ENCODE results near the gene HPS1. TPM values are rescaled to one million over a fixed set of nuclear protein-coding genes. Genes with fewer than 3 reads are reported as not detected.

The HPS1 gene
- total and polyA plus RNA-seq, 2 donors (not counting 3 experiments of a cell fraction or from before 2014, with no cell fraction given), result 60.7 to 67.5 TPM

- Histone ChIP-seq H3K27me3 (ENCODE audit: control insufficient read depth in 2 of 2, insufficient read depth in 2 of 2, low read length in 2 of 2) (no peaks in the 10 kb centered on the region), H3K79me2 (ENCODE audit: control insufficient read depth, insufficient read depth, low read length) (no peaks in the 10 kb centered on the region), H3K9me1 (replicated peaks; ENCODE audit: control insufficient read depth, extremely low read depth, insufficient read depth, low read length) (no peaks in the 10 kb centered on the region), H3K9me3 (replicated peaks; ENCODE audit: control insufficient read depth, insufficient read depth, low read length) (no peaks in the 10 kb centered on the region), H3K4me2 (ENCODE audit: insufficient read depth, low read length) (no peak overlapping the region), H3K9ac (replicated peaks; ENCODE audit: extremely low read depth, insufficient read depth, low read length) (no peak overlapping the region), H3K4me1 (ENCODE audit: control insufficient read depth, extremely low read depth, insufficient read depth, low read length) (peaks cover 13% of the 10 kb centered on the region), H2AFZ (ENCODE audit: low read depth, low read length) (no peak overlapping the region), H3K27ac (ENCODE audit: insufficient read depth, low read depth, low read length) (peak overlapping the region; percentile 42), H4K20me1 (replicated peaks; ENCODE audit: control insufficient read depth, extremely low read depth, insufficient read depth, low read length) (no peaks in the 10 kb centered on the region), H3K4me3 (replicated peaks in 1 of 3; ENCODE audit: insufficient read depth in 1 of 3, low read depth in 1 of 3, low read length in 3 of 3) (no peak overlapping the region), H3K36me3 (ENCODE audit: control insufficient read depth in 2 of 2, extremely low read depth in 1 of 2, insufficient read depth in 2 of 2, low read length in 2 of 2) (peaks cover 21 to 38% of the 10 kb centered on the region in 2 experiments)
- FAIRE-seq (no peak), DNase-seq (ENCODE audit: low read depth, low spot score) (no peak)
- intact Hi-C loops (cut with micrococcal nuclease) (no loop called here), dilution Hi-C loops (cut with MboI; ENCODE audit: extremely low pct_ligation_motif_present, low sequenced_read_pairs) (no loop called here)
- POLR2A ChIA-PET, result interaction anchor here (1.0 kb wide), 1 partner anchor 10 kb away, joined by 3 read pairs; no protein-coding TSS in a partner anchor
- no TSS peak for BruUV-seq (replicated peaks)
- CTCF ChIA-PET, result interaction anchor here (1.1 to 3.7 kb wide), 2 partner anchors 8 to 10 kb away, joined by 4 to 25 read pairs; no protein-coding TSS in a partner anchor
- TF ChIP-seq FOS (IDR thresholded peaks at IDR 0.05; ENCODE audit: borderline replicate concordance, insufficient read depth, low read length) (no peak), MYC (IDR thresholded peaks at IDR 0.05; ENCODE audit: low read depth, low read length) (no peak), JUN (IDR thresholded peaks at IDR 0.05; ENCODE audit: borderline replicate concordance, insufficient read depth, insufficient read length, low read depth) (no peak), POLR2AphosphoS5 (IDR thresholded peaks at IDR 0.05; ENCODE audit: insufficient read depth, low read depth, low read length) (no peak), EZH2 (IDR thresholded peaks at IDR 0.05; ENCODE audit: borderline replicate concordance, low read depth, low read length, severe bottlenecking) (no peak), GATA2 (IDR thresholded peaks at IDR 0.05; ENCODE audit: insufficient read depth, insufficient read length, low read depth, low read length) (no peak)
These were observed 13.4 kb downstream of the HPS1 start for GRCh38 chr10:98433371-98433770.

GRCh38 chr10:98432330-98432729, 14.4 kb downstream of the HPS1 start:
- BruUV-seq (replicated peaks), result no TSS peak
- Histone ChIP-seq H3K4me2 (ENCODE audit: insufficient read depth, low read length) (no peak overlapping the region), H3K79me2 (ENCODE audit: control insufficient read depth, insufficient read depth, low read length) (no peaks in the 10 kb centered on the region), H3K4me3 (replicated peaks in 1 of 3; ENCODE audit: insufficient read depth in 1 of 3, low read depth in 1 of 3, low read length in 3 of 3) (no peak overlapping the region), H2AFZ (ENCODE audit: low read depth, low read length) (no peak overlapping the region), H3K27me3 (ENCODE audit: control insufficient read depth in 2 of 2, insufficient read depth in 2 of 2, low read length in 2 of 2) (no peaks in the 10 kb centered on the region), H3K9me1 (replicated peaks; ENCODE audit: control insufficient read depth, extremely low read depth, insufficient read depth, low read length) (no peaks in the 10 kb centered on the region), H4K20me1 (replicated peaks; ENCODE audit: control insufficient read depth, extremely low read depth, insufficient read depth, low read length) (no peaks in the 10 kb centered on the region), H3K9ac (replicated peaks; ENCODE audit: extremely low read depth, insufficient read depth, low read length) (no peak overlapping the region), H3K36me3 (ENCODE audit: control insufficient read depth in 2 of 2, extremely low read depth in 1 of 2, insufficient read depth in 2 of 2, low read length in 2 of 2) (peaks cover 21 to 41% of the 10 kb centered on the region in 2 experiments), H3K4me1 (ENCODE audit: control insufficient read depth, extremely low read depth, insufficient read depth, low read length) (peaks cover 13% of the 10 kb centered on the region), H3K27ac (ENCODE audit: insufficient read depth, low read depth, low read length) (no peak overlapping the region), H3K9me3 (replicated peaks; ENCODE audit: control insufficient read depth, insufficient read depth, low read length) (no peaks in the 10 kb centered on the region)
- CTCF ChIA-PET, result no interaction called here
- intact Hi-C loops (cut with micrococcal nuclease), result no loop called here
- POLR2A ChIA-PET, result no interaction called here
- FAIRE-seq (no peak), DNase-seq (ENCODE audit: low read depth, low spot score) (no peak)
- dilution Hi-C loops (cut with MboI; ENCODE audit: extremely low pct_ligation_motif_present, low sequenced_read_pairs), result no loop called here
- TF ChIP-seq EZH2 (IDR thresholded peaks at IDR 0.05; ENCODE audit: borderline replicate concordance, low read depth, low read length, severe bottlenecking), result no peak
- TF ChIP-seq JUN (IDR thresholded peaks at IDR 0.05; ENCODE audit: borderline replicate concordance, insufficient read depth, insufficient read length, low read depth), result no peak
- no peak for TF ChIP-seq FOS (IDR thresholded peaks at IDR 0.05; ENCODE audit: borderline replicate concordance, insufficient read depth, low read length)
- TF ChIP-seq POLR2A (IDR thresholded peaks at IDR 0.05; ENCODE audit: low read depth, low read length), result no peak
- no peak for TF ChIP-seq POLR2AphosphoS5 (IDR thresholded peaks at IDR 0.05; ENCODE audit: insufficient read depth, low read depth, low read length)
- no peak for TF ChIP-seq CTCF (IDR thresholded peaks at IDR 0.05; ENCODE audit: extremely low read depth in 1 of 2, insufficient read depth in 1 of 2, low read depth in 1 of 2, low read length in 2 of 2)
- no peak for TF ChIP-seq MYC (IDR thresholded peaks at IDR 0.05; ENCODE audit: low read depth, low read length)
- TF ChIP-seq GATA2 (IDR thresholded peaks at IDR 0.05; ENCODE audit: insufficient read depth, insufficient read length, low read depth, low read length), result no peak
- TF ChIP-seq MAX (IDR thresholded peaks at IDR 0.05; ENCODE audit: insufficient read depth, insufficient read length), result no peak

All from endothelial cell of umbilical vein (primary cell).